Stimulated activated CD8-positive, alpha-beta memory T cell treated with anti-CD3 and anti-CD28 coated beads, Interleukin-12 subunit alpha, Interleukin-12 subunit beta, amount 100 ng/mL, for 1 hour (primary cell): ENCODE measurements around the gene ZNF493.
A peak's percentile ranks its signal among the peaks of the same experiment; 100 is the strongest.

Experiments used
- DNase-seq: peaks from one replicate; pipeline ENCODE4 v3.0.0-alpha.2; 2020; ENCODE audit warnings: low read depth

The ZNF493 gene

DNA sequence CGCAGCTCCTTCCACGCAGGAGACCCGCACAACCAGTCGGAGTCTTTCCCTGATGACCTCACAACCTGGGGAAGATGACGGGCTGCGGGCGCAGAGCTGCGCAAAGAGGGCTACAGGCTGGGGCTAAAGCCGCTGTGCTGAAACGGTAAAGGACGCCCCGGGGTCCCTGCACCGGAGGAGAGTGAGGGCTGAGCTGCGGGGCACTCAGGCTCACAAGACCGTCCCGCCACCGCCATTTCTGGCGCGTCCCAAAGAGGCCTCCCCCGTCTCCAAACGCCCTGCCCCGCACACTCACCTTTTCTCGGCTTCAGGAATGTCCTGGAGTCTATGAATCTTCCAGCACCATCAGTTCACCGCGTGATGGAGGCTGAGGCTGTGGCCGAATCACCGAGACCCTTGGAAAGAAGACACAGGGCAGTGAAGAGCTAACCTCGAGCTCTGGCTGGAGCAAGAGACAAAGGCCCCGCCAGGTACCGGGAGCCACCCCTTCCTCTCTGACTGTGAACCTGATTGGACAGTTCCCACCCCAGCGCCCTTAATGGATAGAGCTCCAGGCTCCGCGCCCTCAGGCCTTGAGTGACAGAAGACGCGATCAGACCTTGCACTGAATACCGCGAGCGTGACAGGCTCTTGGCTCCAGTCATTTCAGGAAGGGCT, 66.6 kb downstream of the ZNF493 start:
- no peak for DNase-seq

GRCh38 chr19:21466627-21467026, 69.7 kb downstream of the ZNF493 start:
- no peak for DNase-seq

DNA sequence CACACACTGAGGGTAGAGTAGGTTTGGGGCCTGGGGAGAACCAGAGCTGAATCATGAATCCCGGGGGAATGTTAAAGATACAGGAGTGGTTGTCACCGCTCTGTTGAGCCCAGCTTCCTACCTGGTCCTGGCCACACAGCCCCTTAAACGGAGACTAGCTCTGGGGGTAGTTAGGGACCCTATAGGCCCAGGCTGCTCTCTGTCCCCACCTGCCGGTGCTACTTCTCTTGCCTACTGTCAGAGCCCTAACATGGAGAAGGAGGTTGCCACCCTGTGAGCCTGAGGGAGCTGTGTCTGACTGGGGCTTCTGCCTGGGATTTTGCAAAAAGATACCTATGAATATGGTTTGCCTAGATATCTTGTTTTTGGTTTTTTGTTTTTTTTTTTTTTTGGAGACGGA, 71.9 kb downstream of the ZNF493 start:
- DNase-seq: no peak

DNA sequence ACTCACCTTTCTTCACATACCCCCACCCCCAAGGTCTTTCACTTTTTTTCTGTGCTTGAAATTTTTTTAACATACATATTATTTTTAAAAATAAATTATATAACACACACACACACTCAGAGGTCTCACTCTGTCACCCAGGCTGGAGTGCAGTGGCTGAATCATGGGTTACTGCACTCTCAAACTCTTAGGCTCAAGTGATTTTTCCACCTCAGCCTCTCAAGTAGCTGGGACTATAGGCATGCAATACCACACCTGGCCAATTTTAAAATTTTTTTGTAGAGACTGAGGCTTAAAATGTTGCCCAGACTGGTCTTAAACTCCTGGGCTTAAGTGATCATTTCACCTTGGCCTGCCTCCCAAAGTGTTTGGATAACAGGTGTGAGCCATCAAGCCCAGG, 75.6 kb downstream of the ZNF493 start:
- no peak for DNase-seq

DNA sequence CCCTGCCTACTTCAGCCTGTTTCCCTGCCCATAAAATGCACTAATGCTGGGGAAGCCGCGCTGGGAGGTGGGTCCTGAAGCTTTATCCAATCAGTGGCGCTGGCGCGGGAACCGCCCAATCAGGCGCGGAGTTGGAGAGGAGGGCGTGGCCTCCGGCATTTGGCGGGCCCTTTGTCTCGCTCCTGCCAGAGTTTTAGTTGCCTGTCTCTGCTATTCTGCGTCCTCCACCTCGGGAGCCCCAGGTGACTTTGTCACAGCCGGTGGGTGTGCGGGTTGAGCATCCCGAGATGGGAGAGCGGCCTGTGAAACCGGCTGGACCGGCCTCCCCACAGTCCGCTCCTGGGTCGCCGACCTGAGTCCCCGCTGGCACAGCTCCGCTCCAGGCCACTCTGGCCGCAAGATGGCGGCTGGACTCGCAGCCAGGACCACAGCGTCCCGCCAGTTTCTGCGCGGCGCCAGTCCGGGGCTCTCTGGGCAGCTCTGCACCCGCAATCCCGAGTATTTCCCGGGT, 77.8 kb downstream of the ZNF493 start:
- peak; percentile 61 for DNase-seq
